Hepatocyte (in vitro differentiated cells): ENCODE measurements around the gene POC1B. TPM values are rescaled to one million over a fixed set of nuclear protein-coding genes. Genes with fewer than 3 reads are reported as not detected.
A peak's percentile ranks its signal among the peaks of the same experiment; 100 is the strongest.

Source experiments
- DNase-seq: peaks from one replicate; pipeline ENCODE4 v3.0.0-alpha.2; 2016; ENCODE audit warnings: low spot score
- H2AFZ ChIP-seq: fragments of 200-600 bp; sonication (generic); 2 replicates; pipeline ENCODE4 v1.6.0; 2016; ENCODE audit warnings: antibody characterized with exemption, mild to moderate bottlenecking
- H3K27ac ChIP-seq: fragments of 200-600 bp; sonication (generic); 2 replicates; pipeline ENCODE4 v1.5.1; 2016; ENCODE audit warnings: mild to moderate bottlenecking
- H3K27me3 ChIP-seq: fragments of 200-600 bp; sonication (generic); 2 replicates; pipeline ENCODE4 v1.6.1; 2016
- H3K36me3 ChIP-seq: fragments of 200-600 bp; sonication (generic); replicated peaks from 2 replicates; pipeline ENCODE4 v1.5.1; 2016; ENCODE audit warnings: low read depth; ENCODE audit not compliant: insufficient read depth
- H3K4me1 ChIP-seq: fragments of 200-600 bp; sonication (generic); 2 replicates; pipeline ENCODE4 v1.5.1; 2016; ENCODE audit warnings: mild to moderate bottlenecking, moderate library complexity; ENCODE audit not compliant: insufficient read depth
- H3K4me2 ChIP-seq: fragments of 200-600 bp; sonication (generic); 2 replicates; pipeline ENCODE4 v1.6.0; 2016
- H3K4me3 ChIP-seq: fragments of 200-600 bp; sonication (generic); 2 replicates; pipeline ENCODE4 v1.5.1; 2016; ENCODE audit warnings: mild to moderate bottlenecking
- H3K79me2 ChIP-seq: fragments of 200-600 bp; sonication (generic); 2 replicates; pipeline ENCODE4 v1.6.0; 2017; ENCODE audit warnings: mild to moderate bottlenecking
- H3K9me2 ChIP-seq: fragments of 200-600 bp; sonication (generic); replicated peaks from 2 replicates; pipeline ENCODE4 v1.6.0; 2017; ENCODE audit warnings: mild to moderate bottlenecking; ENCODE audit not compliant: insufficient read depth
- H3K9me3 ChIP-seq: fragments of 200-600 bp; sonication (generic); 2 replicates; pipeline ENCODE4 v1.5.1; 2016; ENCODE audit warnings: low read depth, mild to moderate bottlenecking
- H4K20me1 ChIP-seq: fragments of 200-600 bp; sonication (generic); 2 replicates; pipeline ENCODE4 v1.6.0; 2016; ENCODE audit warnings: mild to moderate bottlenecking; ENCODE audit not compliant: insufficient read depth, poor library complexity, severe bottlenecking
- EZH2 ChIP-seq: fragments of 200-600 bp; sonication (generic); IDR thresholded peaks from 2 replicates; pipeline ENCODE4 v1.6.1; 2016; ENCODE audit warnings: antibody characterized with exemption, mild to moderate bottlenecking, borderline replicate concordance
- EZH2phosphoT487 ChIP-seq: fragments of 200-600 bp; sonication (generic); IDR thresholded peaks from one replicate; pipeline ENCODE4 v1.6.1; 2018; ENCODE audit warnings: antibody characterized with exemption, mild to moderate bottlenecking, low read depth, moderate library complexity; ENCODE audit not compliant: unreplicated experiment, severe bottlenecking
- WGBS: methylation state at CpG from one replicate; pipeline ENCODE4 v1.1.6; 2016; ENCODE audit warnings: low lambda C conversion rate; ENCODE audit errors: missing lambda C conversion rate; 5-methylcytosine and 5-hydroxymethylcytosine counted together
- polyA plus RNA-seq: library from polyadenylated mRNA; unstranded; fragments of >200 nt; fragmentation: Nextera tagmentation; extraction: Ambion mirVana; gene quantifications from 2 replicates; pipeline ENCODE4 v1.2.1, GENCODE V29; 2016
- total RNA-seq: library from RNA; depleted of rRNA; stranded (reverse); fragments of >200 nt; gene quantifications from 2 replicates; pipeline ENCODE4 v1.2.3, GENCODE V29; 2014
- TF ChIP-seq, protein P1 (sequence below): fragments of 200-600 bp; sonication (generic); IDR thresholded peaks from 2 replicates; pipeline ENCODE4 v1.5.1; 2016; ENCODE audit warnings: antibody characterized with exemption, mild to moderate bottlenecking; ENCODE audit not compliant: poor library complexity

Gene POC1B
- total and polyA plus RNA-seq, 2 experiments from 2014 or later: 11.6 to 18.9 TPM

DNA sequence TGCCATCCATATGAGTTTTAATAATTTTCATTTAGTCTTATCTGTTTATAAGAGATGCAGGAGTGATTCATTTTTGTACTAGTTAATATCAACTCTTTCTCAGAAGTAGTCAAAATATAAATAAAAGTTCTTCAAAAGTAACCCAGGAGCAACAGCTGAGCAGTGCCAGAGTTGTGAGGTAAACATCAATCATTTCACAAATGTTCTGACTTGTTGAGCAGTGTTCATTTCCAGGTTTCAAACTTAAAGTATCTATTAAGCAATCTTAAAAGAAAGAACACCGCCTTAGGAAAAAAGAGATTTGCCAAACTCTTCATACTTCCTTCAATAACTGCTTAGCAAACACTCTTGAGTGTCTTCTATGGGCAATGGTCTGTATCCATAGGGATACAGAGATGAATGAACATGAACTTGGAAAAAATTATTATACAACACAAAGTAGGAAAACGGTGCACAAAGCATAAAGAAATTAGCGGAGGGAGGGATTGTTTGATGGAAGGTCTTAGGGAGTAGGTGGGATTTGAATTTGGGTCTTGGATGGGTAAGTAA is 41.9 kb upstream of the POC1B start:
- H3K4me2 ChIP-seq: no peak overlapping the region
- H3K4me1 ChIP-seq: no peaks in the 10 kb centered on the region
- no peak overlapping the region for H2AFZ ChIP-seq
- no peak overlapping the region for H3K27ac ChIP-seq
- H3K9me3 ChIP-seq: no peaks in the 10 kb centered on the region
- 94% methylated on average over 3 of the region's 3 CpGs for WGBS
- H3K4me3 ChIP-seq: no peak overlapping the region
- H3K36me3 ChIP-seq: no peaks in the 10 kb centered on the region
- no peaks in the 10 kb centered on the region for H3K27me3 ChIP-seq
- no peaks in the 10 kb centered on the region for H3K79me2 ChIP-seq
- H3K9me2 ChIP-seq: no peaks in the 10 kb centered on the region
- no peak for DNase-seq
- H4K20me1 ChIP-seq: no peaks in the 10 kb centered on the region
- TF ChIP-seq, protein P1, sequence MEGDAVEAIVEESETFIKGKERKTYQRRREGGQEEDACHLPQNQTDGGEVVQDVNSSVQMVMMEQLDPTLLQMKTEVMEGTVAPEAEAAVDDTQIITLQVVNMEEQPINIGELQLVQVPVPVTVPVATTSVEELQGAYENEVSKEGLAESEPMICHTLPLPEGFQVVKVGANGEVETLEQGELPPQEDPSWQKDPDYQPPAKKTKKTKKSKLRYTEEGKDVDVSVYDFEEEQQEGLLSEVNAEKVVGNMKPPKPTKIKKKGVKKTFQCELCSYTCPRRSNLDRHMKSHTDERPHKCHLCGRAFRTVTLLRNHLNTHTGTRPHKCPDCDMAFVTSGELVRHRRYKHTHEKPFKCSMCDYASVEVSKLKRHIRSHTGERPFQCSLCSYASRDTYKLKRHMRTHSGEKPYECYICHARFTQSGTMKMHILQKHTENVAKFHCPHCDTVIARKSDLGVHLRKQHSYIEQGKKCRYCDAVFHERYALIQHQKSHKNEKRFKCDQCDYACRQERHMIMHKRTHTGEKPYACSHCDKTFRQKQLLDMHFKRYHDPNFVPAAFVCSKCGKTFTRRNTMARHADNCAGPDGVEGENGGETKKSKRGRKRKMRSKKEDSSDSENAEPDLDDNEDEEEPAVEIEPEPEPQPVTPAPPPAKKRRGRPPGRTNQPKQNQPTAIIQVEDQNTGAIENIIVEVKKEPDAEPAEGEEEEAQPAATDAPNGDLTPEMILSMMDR: no peak
- TF ChIP-seq EZH2 (no peak), EZH2phosphoT487 (no peak)

DNA sequence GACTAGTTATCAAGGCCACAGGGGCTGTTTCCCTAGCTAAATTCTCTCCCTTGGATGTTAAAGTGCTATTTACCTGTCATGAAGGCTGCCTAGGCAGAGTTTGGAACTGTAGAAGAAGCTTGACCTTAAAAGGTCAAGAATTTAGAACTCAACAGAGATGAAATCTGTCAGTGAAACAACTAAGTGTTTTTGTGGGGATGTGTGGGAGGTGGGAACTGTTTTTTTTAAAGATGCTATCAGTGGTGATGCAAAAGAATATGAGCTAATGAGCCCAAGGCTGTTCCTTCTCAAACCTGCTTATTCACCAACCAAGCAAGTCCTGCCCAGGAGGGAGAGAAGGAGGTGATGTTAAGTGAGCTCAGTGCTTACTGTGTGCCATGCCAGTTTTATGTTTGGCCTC is 40.8 kb upstream of the POC1B start:
- no peaks in the 10 kb centered on the region for H3K9me3 ChIP-seq
- H3K27me3 ChIP-seq: no peaks in the 10 kb centered on the region
- no peaks in the 10 kb centered on the region for H4K20me1 ChIP-seq
- H3K4me3 ChIP-seq: no peak overlapping the region
- no peaks in the 10 kb centered on the region for H3K36me3 ChIP-seq
- H2AFZ ChIP-seq: no peak overlapping the region
- H3K27ac ChIP-seq: peak overlapping the region; percentile 57
- TF ChIP-seq EZH2phosphoT487 (no peak), EZH2 (no peak)
- TF ChIP-seq, protein P1: no peak
- H3K4me2 ChIP-seq: no peak overlapping the region
- no peaks in the 10 kb centered on the region for H3K4me1 ChIP-seq
- no peaks in the 10 kb centered on the region for H3K79me2 ChIP-seq
- no peaks in the 10 kb centered on the region for H3K9me2 ChIP-seq
- no peak for DNase-seq

DNA sequence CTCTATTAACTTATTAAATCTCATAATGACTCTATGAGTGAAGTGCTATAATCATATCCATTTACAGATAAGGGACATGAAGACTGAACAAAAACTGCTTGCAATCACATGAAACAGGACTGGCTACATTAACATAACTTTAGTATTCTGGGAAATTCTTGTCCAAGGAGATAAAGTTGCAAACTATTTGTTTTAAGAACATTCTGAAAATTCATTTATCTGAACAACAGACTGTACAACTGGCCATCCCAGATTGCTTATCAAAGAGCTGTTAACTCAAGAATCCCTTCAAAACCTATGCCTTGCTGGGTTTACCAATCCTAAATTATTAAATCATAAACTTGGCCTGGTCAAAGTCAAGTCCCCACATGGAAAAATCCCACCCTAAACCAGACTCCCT is 39.2 kb upstream of the POC1B start:
- H3K4me1 ChIP-seq: no peaks in the 10 kb centered on the region
- DNase-seq: no peak

More for the DNA sequence above, 39.2 kb upstream of the POC1B start:
- Histone ChIP-seq H3K79me2 (no peaks in the 10 kb centered on the region), H2AFZ (no peak overlapping the region), H3K36me3 (no peaks in the 10 kb centered on the region), H3K9me3 (no peaks in the 10 kb centered on the region), H3K4me2 (no peak overlapping the region), H3K27ac (no peak overlapping the region), H3K9me2 (no peaks in the 10 kb centered on the region), H3K27me3 (no peaks in the 10 kb centered on the region), H4K20me1 (no peaks in the 10 kb centered on the region), H3K4me3 (no peak overlapping the region)
- TF ChIP-seq EZH2 (no peak), EZH2phosphoT487 (no peak)
- TF ChIP-seq, protein P1: no peak
